HUES48 (cell line): ENCODE measurements around the gene WTIP.
"Not testable (repeated sequence)": the region's sequence is repeated elsewhere in the genome, so short reads cannot be mapped to it uniquely, and the experiment has no call there.

ENCODE experiments used
- H3K27ac ChIP-seq: one replicate; pipeline ENCODE4 v1.7.0; 2013; ENCODE audit warnings: low read depth, low read length, inconsistent platforms
- H3K27me3 ChIP-seq: 2 replicates; pipeline ENCODE4 v1.6.1; 2013; ENCODE audit warnings: mild to moderate bottlenecking, low read length; ENCODE audit not compliant: control insufficient read depth, insufficient read depth
- H3K36me3 ChIP-seq: 2 replicates; pipeline ENCODE4 v1.6.1; 2013; ENCODE audit warnings: low read length; ENCODE audit not compliant: control insufficient read depth, insufficient read depth
- H3K4me1 ChIP-seq: 2 replicates; pipeline ENCODE4 v1.6.1; 2013; ENCODE audit warnings: mild to moderate bottlenecking, low read length; ENCODE audit not compliant: control insufficient read depth, insufficient read depth
- H3K4me3 ChIP-seq: 2 replicates; pipeline ENCODE4 v1.5.1; 2013; ENCODE audit warnings: mild to moderate bottlenecking, low read depth, low read length
- H3K9ac ChIP-seq: 2 replicates; pipeline ENCODE4 v1.6.1; 2013; ENCODE audit warnings: mild to moderate bottlenecking, low read depth, low read length, moderate library complexity
- H3K9me3 ChIP-seq: 2 replicates; pipeline ENCODE4 v1.6.1; 2013; ENCODE audit warnings: low read length; ENCODE audit not compliant: control insufficient read depth, insufficient read depth

Gene WTIP

DNA sequence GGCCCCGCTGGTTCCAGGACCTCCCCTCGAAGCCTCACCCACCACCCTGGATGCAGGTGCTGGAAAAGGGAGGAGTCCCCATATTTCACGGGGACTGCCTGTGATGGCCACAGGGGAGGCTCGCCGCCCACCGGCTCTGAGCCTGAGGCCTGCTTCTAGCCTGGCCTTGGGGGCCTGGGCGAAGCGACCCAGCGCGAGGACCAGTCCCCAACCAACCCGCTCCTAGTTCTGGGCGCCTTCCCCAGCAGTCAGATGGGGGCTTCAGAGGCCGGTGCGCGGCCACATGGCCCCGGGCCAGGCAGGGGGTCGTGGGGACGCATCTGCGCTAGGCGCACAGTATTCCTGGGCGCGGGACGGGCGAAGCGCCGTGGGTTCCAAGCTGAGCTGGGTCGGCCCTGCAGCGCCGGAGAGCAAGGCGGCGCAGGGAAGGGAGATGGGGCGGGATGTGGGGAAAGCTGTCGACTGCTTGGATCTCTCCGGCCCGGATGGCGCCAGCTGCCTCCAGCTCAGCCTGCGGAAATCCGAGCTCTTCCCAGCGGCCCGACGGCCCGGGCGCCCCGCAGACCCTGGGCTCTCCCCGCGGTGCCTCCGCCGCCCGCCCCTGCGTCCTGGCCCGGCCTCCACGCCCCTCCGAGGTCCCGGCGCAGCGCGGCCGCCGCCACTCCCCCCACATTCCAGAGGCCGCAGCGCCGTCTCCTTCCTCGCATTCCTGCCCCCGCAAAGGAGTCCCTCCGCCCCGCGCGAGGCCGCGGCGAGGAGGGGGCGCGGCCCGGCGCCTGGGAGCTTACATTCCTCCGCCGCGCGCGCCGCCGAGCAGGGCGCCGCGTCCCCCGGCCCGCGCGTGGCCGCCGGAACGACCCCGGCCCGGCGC is at the start of gene WTIP:
TSS of gene WTIP (plus strand) at position 788 of the 871 bp plus-strand sequence. CDS start 217 bp downstream, outside the sequence.
- Histone ChIP-seq H3K4me3 (peak within 1 kb of the TSS; percentile 89), H3K4me1 (peaks cover 11% of the 10 kb centered on the region), H3K27ac (peak within 1 kb of the TSS; percentile 88), H3K27me3 (peaks cover 22% of the 10 kb centered on the region), H3K9me3 (no peaks in the 10 kb centered on the region), H3K9ac (peak within 1 kb of the TSS; percentile 69), H3K36me3 (no peaks in the 10 kb centered on the region)

DNA sequence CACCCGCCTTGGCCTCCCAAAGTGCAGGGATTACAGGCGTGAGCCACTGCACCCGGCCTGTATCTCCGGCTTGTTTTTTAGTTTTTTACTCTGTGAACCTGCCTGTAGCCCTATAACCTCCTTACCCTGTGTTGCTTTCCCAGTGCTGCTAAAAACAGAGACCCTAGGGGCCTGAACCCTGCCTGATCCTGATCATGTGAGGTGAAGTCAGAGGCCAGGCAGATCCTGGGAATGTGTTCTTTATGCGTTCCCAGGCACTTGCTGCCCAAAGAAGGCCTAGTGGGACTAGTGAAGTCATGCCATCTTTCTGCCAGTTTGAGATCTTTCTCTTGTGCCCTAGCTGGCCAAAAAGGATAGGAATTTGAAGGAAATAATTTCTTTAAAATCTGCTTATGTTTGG is 48.8 kb upstream of the WTIP start:
- no peak overlapping the region for H3K9ac ChIP-seq
- H3K4me3 ChIP-seq = no peak overlapping the region
- no peak overlapping the region for H3K27ac ChIP-seq
- no peaks in the 10 kb centered on the region for H3K9me3 ChIP-seq
- peaks cover 74% of the 10 kb centered on the region for H3K36me3 ChIP-seq
- H3K27me3 ChIP-seq = no peaks in the 10 kb centered on the region
- peaks cover 5% of the 10 kb centered on the region for H3K4me1 ChIP-seq

GRCh38 chr19:34436716-34437115 is 44.8 kb upstream of the WTIP start:
- Histone ChIP-seq H3K9ac (no peak overlapping the region), H3K4me1 (no peaks in the 10 kb centered on the region), H3K9me3 (no peaks in the 10 kb centered on the region), H3K4me3 (no peak overlapping the region), H3K27me3 (no peaks in the 10 kb centered on the region), H3K36me3 (peaks cover 97% of the 10 kb centered on the region), H3K27ac (no peak overlapping the region)

DNA sequence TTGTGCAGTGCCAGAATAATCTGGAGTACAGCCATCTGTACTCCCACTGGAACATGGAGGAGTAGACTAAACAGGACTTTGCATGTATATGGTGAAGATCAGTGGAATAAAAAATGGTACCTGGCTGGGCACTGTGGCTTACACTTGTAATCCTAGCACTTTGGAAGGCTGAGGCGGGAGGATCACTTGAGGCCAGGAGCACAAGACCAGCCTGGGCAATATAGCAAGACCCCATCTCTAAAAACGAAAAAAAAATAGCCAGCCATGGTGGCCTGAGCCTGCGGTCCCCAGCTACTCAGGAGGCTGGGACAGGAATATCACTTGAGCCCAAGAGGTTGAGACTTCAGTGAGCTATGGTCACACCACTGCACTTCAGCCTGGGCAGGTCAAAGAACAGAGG is 33.4 kb upstream of the WTIP start:
- no peaks in the 10 kb centered on the region for H3K27me3 ChIP-seq
- H3K4me1 ChIP-seq = no peaks in the 10 kb centered on the region
- H3K36me3 ChIP-seq = peaks cover 99% of the 10 kb centered on the region
- no peak overlapping the region for H3K27ac ChIP-seq
- H3K4me3 ChIP-seq = no peak overlapping the region
- H3K9me3 ChIP-seq = no peaks in the 10 kb centered on the region
- H3K9ac ChIP-seq = no peak overlapping the region

GRCh38 chr19:34452723-34453122 is 28.8 kb upstream of the WTIP start:
- no peaks in the 10 kb centered on the region for H3K9me3 ChIP-seq
- no peaks in the 10 kb centered on the region for H3K27me3 ChIP-seq
- H3K36me3 ChIP-seq = peaks cover 91% of the 10 kb centered on the region
- H3K4me1 ChIP-seq = no peaks in the 10 kb centered on the region
- H3K27ac ChIP-seq = no peak overlapping the region
- no peak overlapping the region for H3K9ac ChIP-seq
- H3K4me3 ChIP-seq = no peak overlapping the region

- H3K27ac ChIP-seq = no peak overlapping the region
- H3K36me3 ChIP-seq = peaks cover 88% of the 10 kb centered on the region
- H3K4me3 ChIP-seq = no peak overlapping the region
- H3K27me3 ChIP-seq = no peaks in the 10 kb centered on the region
- H3K9ac ChIP-seq = no peak overlapping the region
- H3K9me3 ChIP-seq = no peaks in the 10 kb centered on the region
- H3K4me1 ChIP-seq = no peaks in the 10 kb centered on the region
Observed at GRCh38 chr19:34454091-34454490, 27.5 kb upstream of the WTIP start.

DNA sequence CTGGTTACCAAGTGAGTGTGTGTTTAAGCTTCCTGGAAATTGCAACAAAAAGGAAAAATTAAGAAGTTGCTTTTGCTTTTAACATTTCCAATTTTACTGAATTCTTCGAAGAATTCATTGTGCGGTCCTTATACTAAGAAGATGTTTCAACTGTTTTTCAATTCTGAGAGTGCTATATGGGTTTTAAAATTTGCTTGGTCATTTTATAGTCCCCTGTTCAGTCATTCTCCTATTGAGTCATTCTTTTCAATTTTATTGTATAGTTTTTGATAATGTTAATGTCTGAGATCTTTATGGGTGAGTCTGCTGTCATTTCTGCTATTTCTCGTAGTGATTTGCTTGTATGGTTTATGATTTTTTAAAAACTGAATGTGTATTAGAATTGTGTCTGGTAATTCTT is 26.9 kb upstream of the WTIP start:
- no peak overlapping the region for H3K4me3 ChIP-seq
- H3K27me3 ChIP-seq = no peaks in the 10 kb centered on the region
- no peaks in the 10 kb centered on the region for H3K4me1 ChIP-seq
- no peaks in the 10 kb centered on the region for H3K9me3 ChIP-seq
- H3K9ac ChIP-seq = no peak overlapping the region
- H3K36me3 ChIP-seq = peaks cover 88% of the 10 kb centered on the region
- no peak overlapping the region for H3K27ac ChIP-seq

GRCh38 chr19:34455783-34456480 is 25.6 kb upstream of the WTIP start:
- H3K9me3 ChIP-seq, H3K9ac ChIP-seq, H3K27ac ChIP-seq, H3K4me1 ChIP-seq, H3K4me3 ChIP-seq, H3K27me3 ChIP-seq: not testable (repeated sequence)
- H3K36me3 ChIP-seq = peaks cover 88% of the 10 kb centered on the region

DNA sequence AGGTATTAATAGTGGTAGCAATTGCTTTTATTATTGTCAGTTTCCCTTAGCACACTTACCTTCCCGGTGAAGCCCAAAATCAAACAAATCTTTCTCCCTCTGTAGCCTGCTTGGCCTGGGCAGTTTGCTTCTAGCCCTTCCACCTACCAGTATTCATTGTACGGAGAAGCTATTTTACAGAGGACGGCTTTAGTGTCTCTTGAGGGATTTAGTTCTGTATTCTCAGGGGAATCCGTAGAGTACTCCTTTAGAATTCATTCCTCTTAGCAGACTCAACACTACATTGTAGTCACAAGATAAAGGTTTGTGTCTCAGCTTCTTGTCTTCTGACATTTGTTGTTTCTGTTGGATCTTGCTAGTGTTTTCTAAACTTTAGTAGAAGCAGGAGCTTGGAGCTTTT is 24.1 kb upstream of the WTIP start:
- Histone ChIP-seq H3K9ac (no peak overlapping the region), H3K27ac (no peak overlapping the region), H3K4me1 (no peaks in the 10 kb centered on the region), H3K36me3 (peaks cover 89% of the 10 kb centered on the region), H3K9me3 (no peaks in the 10 kb centered on the region), H3K27me3 (no peaks in the 10 kb centered on the region), H3K4me3 (no peak overlapping the region)

- H3K4me3 ChIP-seq = no peak overlapping the region
- no peak overlapping the region for H3K9ac ChIP-seq
- H3K27ac ChIP-seq = no peak overlapping the region
- peaks cover 89% of the 10 kb centered on the region for H3K36me3 ChIP-seq
- H3K27me3 ChIP-seq = no peaks in the 10 kb centered on the region
- no peaks in the 10 kb centered on the region for H3K9me3 ChIP-seq
- H3K4me1 ChIP-seq = no peaks in the 10 kb centered on the region
Observed at GRCh38 chr19:34458677-34459076, 22.9 kb upstream of the WTIP start.

GRCh38 chr19:34459614-34460013 is 21.9 kb upstream of the WTIP start:
- Histone ChIP-seq H3K27me3 (no peaks in the 10 kb centered on the region), H3K27ac (no peak overlapping the region), H3K9me3 (no peaks in the 10 kb centered on the region), H3K4me3 (no peak overlapping the region), H3K9ac (no peak overlapping the region), H3K4me1 (no peaks in the 10 kb centered on the region), H3K36me3 (peaks cover 89% of the 10 kb centered on the region)
